Prostate gland (tissue), 2 donors: ENCODE results near the gene GALNT15. TPM values are rescaled to one million over a fixed set of nuclear protein-coding genes. Genes with fewer than 3 reads are reported as not detected.

Source experiments
- DNase-seq: peaks from one replicate; pipeline ENCODE4 v3.0.0-alpha.2; 2019; ENCODE audit warnings: low spot score
- H3K27ac ChIP-seq, 2 donors: fragments of 200-600 bp; sonication (generic); 2 replicates each; pipeline ENCODE4 v1.5.1; 2017 to 2019
- H3K27me3 ChIP-seq: fragments of 200-600 bp; sonication (generic); replicated peaks from 2 replicates; pipeline ENCODE4 v1.5.1; 2019; ENCODE audit not compliant: insufficient read depth
- H3K36me3 ChIP-seq, 2 donors: fragments of 200-600 bp; sonication (generic); 1 replicate in 1 of 2; 2 replicates in 1 of 2; pipeline versions ENCODE4 v1.5.1 to v1.8.1; 2017 to 2019
- H3K4me1 ChIP-seq: fragments of 200-600 bp; sonication (generic); replicated peaks from 2 replicates; pipeline ENCODE4 v1.5.1; 2019
- H3K4me3 ChIP-seq, 2 donors: fragments of 200-600 bp; sonication (generic); 2 replicates each; pipeline ENCODE4 v1.5.1; 2017 to 2019
- H3K9me3 ChIP-seq: fragments of 200-600 bp; sonication (generic); 2 replicates; pipeline ENCODE4 v1.5.1; 2017
- POLR2A ChIP-seq: fragments of 450-650 bp; IDR thresholded peaks from one replicate; pipeline ENCODE4 v1.6.1; 2016; ENCODE audit warnings: antibody characterized with exemption, mild to moderate bottlenecking
- POLR2AphosphoS5 ChIP-seq: sonication (generic); formaldehyde crosslinking; IDR thresholded peaks from one replicate; pipeline ENCODE4 v1.6.1; 2017; ENCODE audit warnings: antibody characterized with exemption
- WGBS: methylation state at CpG from one replicate; pipeline ENCODE4 v1.1.5; 2018; 5-methylcytosine and 5-hydroxymethylcytosine counted together
- intact Hi-C: fragments of 100-400 bp; cut with DNase I; formaldehyde crosslinking; loops from one replicate; pipeline ENCODE4 v1.14.2; 2022
- total RNA-seq, 2 donors: library from RNA; depleted of rRNA; stranded (reverse); fragments of >200 nt; gene quantifications; one replicate each; pipeline ENCODE4 v1.1.0, GENCODE V29; 2016
- TF ChIP-seq, protein P1 (sequence below), 4 experiments: fragments of 200-600 bp in 2 of 4; fragments of 450-650 bp in 2 of 4; sonication (generic) in 2 of 4; IDR thresholded peaks; 1 replicate in 3 of 4; 2 replicates in 1 of 4; pipeline ENCODE4 v1.5.1; 2016 to 2019; ENCODE audit warnings: antibody characterized with exemption in 4 of 4, mild to moderate bottlenecking in 2 of 4, moderate library complexity in 2 of 4

The GALNT15 gene
- total RNA-seq, 2 donors from 2014 or later, result 6.0 to 7.6 TPM

DNA sequence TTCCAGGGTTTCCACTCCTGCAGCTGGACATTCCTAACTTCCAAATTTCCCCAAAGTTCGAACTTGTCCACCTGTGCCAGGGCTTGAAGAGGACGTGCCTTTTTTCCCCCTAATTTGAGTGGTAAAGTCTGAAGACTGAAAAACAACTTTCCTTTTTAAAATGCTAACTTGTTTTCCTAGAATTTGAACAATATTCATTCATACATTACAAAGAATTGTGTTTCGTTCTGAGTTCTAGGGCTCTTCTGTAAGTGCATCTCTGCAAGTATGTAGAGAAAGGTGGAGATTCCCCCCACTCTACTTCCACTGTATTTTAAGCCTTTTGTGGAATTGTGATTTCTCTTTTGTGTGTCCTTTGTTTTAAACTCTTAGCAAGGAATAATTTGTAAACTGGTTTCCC is 80.8 kb downstream of the GALNT15 start:
- TF ChIP-seq POLR2AphosphoS5, result no peak
- TF ChIP-seq, protein P1, sequence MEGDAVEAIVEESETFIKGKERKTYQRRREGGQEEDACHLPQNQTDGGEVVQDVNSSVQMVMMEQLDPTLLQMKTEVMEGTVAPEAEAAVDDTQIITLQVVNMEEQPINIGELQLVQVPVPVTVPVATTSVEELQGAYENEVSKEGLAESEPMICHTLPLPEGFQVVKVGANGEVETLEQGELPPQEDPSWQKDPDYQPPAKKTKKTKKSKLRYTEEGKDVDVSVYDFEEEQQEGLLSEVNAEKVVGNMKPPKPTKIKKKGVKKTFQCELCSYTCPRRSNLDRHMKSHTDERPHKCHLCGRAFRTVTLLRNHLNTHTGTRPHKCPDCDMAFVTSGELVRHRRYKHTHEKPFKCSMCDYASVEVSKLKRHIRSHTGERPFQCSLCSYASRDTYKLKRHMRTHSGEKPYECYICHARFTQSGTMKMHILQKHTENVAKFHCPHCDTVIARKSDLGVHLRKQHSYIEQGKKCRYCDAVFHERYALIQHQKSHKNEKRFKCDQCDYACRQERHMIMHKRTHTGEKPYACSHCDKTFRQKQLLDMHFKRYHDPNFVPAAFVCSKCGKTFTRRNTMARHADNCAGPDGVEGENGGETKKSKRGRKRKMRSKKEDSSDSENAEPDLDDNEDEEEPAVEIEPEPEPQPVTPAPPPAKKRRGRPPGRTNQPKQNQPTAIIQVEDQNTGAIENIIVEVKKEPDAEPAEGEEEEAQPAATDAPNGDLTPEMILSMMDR (IDR thresholded peaks at IDR 0.05), result no peak
- no peak for TF ChIP-seq POLR2A
- DNase-seq, result no peak
- Histone ChIP-seq H3K4me3 (no peak overlapping the region), H3K4me1 (no peaks in the 10 kb centered on the region), H3K27ac (no peak overlapping the region), H3K9me3 (no peaks in the 10 kb centered on the region), H3K36me3 (no peaks in the 10 kb centered on the region), H3K27me3 (no peaks in the 10 kb centered on the region)
- intact Hi-C loops, result no loop called here
- WGBS, result 91% methylated on average over 3 of the region's 3 CpGs

DNA sequence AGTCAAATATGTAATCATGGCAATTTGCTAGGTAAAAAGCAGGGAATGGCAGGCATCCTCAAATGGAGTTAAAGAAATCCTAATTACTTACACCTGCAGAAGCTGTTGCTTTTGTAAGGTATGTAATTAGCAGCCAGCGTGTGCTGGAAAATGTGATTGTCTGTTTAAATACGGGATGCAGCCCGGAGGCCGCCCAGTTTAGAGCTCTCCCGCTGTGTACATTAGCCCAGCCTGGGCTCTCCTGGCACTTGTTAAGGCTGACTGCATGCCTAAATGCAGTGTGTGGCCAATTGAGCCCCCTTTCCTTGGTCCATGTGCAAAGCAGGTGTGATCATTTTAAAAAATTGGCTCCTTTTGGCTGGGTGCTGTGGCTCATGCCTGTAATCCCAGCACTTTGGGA is 81.2 kb downstream of the GALNT15 start:
- 65% methylated on average over 5 of the region's 5 CpGs for whole genome bisulfite sequencing
- H3K27me3 ChIP-seq, result no peaks in the 10 kb centered on the region
- no peaks in the 10 kb centered on the region for H3K36me3 ChIP-seq
- intact Hi-C loops, result no loop called here
- no peaks in the 10 kb centered on the region for H3K4me1 ChIP-seq
- H3K4me3 ChIP-seq, result no peak overlapping the region
- H3K27ac ChIP-seq, result no peak overlapping the region
- H3K9me3 ChIP-seq, result no peaks in the 10 kb centered on the region
- no peak for DNase-seq
- TF ChIP-seq, protein P1 (IDR thresholded peaks at IDR 0.05), result no peak
- TF ChIP-seq POLR2AphosphoS5 (no peak), POLR2A (no peak)

DNA sequence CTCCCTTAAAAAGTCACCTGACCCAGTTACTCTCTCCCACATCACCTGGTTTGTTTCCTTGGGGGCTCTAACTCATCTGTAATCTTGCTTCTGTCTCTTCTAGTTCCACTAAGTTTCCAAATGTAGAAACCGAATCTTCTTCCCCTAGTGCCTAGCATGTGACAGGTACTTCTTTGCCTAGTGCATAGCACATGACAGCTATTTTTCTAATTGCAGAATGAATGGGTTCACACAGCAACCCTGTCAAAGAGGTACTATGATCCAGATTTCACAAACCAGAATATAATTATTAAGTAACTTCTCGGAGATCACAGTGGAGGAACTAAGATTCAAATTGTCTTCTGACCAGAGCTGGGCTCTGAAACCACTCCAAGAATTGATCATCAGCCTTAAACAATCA is 82.8 kb downstream of the GALNT15 start:
- no peaks in the 10 kb centered on the region for H3K4me1 ChIP-seq
- no peak overlapping the region for H3K27ac ChIP-seq
- no peak overlapping the region for H3K4me3 ChIP-seq
- DNase-seq, result no peak
- WGBS, result 93% methylated on average over 2 of the region's 2 CpGs
- intact Hi-C loops, result no loop called here
- TF ChIP-seq POLR2AphosphoS5 (no peak), POLR2A (no peak)
- TF ChIP-seq, protein P1 (IDR thresholded peaks at IDR 0.05), result no peak
- no peaks in the 10 kb centered on the region for H3K9me3 ChIP-seq
- no peaks in the 10 kb centered on the region for H3K27me3 ChIP-seq
- H3K36me3 ChIP-seq, result no peaks in the 10 kb centered on the region

DNA sequence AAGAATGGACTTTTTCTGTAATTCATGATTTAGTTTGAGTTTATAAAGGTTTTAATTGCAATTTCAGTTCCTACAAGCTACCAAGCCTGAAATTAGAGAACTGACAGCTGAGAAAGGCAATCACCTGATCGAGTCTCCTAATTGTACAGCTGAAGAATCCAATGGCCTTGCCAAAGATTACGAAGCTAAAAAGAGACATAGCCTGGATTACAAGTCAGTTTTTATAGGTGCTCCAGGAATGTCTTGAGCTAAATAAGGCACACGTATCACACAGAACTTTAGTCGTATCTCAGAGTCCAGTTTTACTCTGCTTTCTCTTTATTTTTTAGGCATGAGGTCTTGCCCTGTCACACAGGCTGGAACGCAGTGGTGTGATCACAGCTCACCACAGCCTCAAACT is 83.7 kb downstream of the GALNT15 start:
- no peak for DNase-seq
- H3K9me3 ChIP-seq, result no peaks in the 10 kb centered on the region
- no peaks in the 10 kb centered on the region for H3K36me3 ChIP-seq
- WGBS, result 50% methylated on average over 5 of the region's 5 CpGs
- H3K4me1 ChIP-seq, result no peaks in the 10 kb centered on the region
- H3K27ac ChIP-seq, result no peak overlapping the region
- H3K27me3 ChIP-seq, result no peaks in the 10 kb centered on the region
- no peak for TF ChIP-seq POLR2AphosphoS5
- no peak for TF ChIP-seq POLR2A
- TF ChIP-seq, protein P1 (IDR thresholded peaks at IDR 0.05), result no peak
- no peak overlapping the region for H3K4me3 ChIP-seq
- intact Hi-C loops, result no loop called here

DNA sequence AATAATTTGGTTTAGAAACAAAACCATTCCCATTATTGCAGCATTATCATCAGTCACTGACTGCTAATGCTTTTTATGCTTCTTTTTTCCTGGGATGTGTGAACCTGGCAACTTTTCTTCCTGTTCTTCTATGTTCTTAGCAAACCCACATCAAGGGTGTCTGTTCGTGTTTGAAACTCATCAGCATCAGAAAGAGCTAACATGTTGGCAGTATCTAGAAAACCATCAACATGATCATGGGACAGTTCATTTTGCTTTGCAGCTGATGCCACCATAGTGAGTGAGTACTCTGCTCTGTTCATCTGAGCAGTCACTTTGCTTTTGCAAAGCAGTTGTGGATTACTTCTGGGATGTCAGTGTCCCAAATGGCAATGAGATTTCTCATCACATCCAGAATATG is 84.4 kb downstream of the GALNT15 start:
- intact Hi-C loops, result no loop called here
- 81% methylated on average over 1 of the region's 1 CpG for WGBS

More for the DNA sequence above, 84.4 kb downstream of the GALNT15 start:
- no peaks in the 10 kb centered on the region for H3K9me3 ChIP-seq
- DNase-seq, result no peak
- H3K27me3 ChIP-seq, result no peaks in the 10 kb centered on the region
- peaks cover 1% of the 10 kb centered on the region for H3K4me1 ChIP-seq
- no peaks in the 10 kb centered on the region for H3K36me3 ChIP-seq
- no peak overlapping the region for H3K4me3 ChIP-seq
- TF ChIP-seq POLR2A (no peak), POLR2AphosphoS5 (no peak)
- TF ChIP-seq, protein P1 (IDR thresholded peaks at IDR 0.05), result no peak
- H3K27ac ChIP-seq, result no peak overlapping the region
